Testis (tissue), 2 donors: ENCODE data around the gene GRHPR.

Experiments used
- POLR2A ChIP-seq: fragments of 450-650 bp; IDR thresholded peaks from one replicate; pipeline ENCODE4 v1.6.1; 2017; ENCODE audit warnings: antibody characterized with exemption, mild to moderate bottlenecking, moderate library complexity
- TF ChIP-seq, protein P1 (sequence below), 3 experiments: fragments of 450-650 bp in 2 of 3; fragments of 200-600 bp in 1 of 3; sonication (generic) in 1 of 3; IDR thresholded peaks; one replicate each; pipeline ENCODE4 v1.5.1; 2016 to 2019; ENCODE audit warnings: antibody characterized with exemption in 3 of 3, mild to moderate bottlenecking in 2 of 3, moderate library complexity in 1 of 3

DNA sequence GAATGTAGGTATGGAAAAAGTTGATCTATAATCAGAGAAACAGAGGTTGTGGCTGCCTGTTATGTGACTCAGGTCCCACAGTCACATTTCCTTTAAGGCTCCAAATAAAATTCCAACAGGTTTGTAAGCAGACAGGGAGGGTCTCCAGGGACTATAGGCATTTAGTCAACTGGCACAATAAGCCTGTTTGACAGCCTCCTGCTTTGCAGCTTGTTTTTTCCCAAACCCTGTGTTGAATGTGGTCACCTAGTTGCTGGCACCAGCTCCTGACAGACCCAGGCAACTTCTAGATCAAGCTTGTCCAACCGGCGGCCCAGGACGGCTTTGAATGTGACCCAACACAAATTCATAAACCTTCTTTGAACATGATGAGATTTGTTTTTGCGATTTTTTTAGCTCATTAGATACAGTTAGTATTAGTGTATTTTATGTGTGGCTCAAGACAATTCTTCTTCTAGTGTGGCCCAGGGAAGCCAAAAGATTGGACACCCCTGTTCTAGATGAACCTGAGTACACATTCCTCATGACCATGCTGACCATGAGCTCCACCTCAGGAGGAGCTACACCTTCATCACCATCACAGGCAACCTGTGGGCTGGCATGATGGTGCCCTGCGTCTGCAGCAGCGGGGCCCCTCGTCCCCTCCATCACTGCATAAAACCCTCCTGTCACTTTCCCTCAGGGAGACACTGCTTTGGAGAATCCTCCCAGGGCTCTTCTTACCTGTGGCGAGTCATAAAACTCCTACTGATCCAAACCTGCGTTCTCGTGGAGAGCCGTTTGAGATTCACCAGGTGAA, 15.7 kb upstream of the GRHPR start:
- TF ChIP-seq, protein P1, sequence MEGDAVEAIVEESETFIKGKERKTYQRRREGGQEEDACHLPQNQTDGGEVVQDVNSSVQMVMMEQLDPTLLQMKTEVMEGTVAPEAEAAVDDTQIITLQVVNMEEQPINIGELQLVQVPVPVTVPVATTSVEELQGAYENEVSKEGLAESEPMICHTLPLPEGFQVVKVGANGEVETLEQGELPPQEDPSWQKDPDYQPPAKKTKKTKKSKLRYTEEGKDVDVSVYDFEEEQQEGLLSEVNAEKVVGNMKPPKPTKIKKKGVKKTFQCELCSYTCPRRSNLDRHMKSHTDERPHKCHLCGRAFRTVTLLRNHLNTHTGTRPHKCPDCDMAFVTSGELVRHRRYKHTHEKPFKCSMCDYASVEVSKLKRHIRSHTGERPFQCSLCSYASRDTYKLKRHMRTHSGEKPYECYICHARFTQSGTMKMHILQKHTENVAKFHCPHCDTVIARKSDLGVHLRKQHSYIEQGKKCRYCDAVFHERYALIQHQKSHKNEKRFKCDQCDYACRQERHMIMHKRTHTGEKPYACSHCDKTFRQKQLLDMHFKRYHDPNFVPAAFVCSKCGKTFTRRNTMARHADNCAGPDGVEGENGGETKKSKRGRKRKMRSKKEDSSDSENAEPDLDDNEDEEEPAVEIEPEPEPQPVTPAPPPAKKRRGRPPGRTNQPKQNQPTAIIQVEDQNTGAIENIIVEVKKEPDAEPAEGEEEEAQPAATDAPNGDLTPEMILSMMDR (IDR thresholded peaks at IDR 0.05), result no peak
- no peak for TF ChIP-seq POLR2A
